Raji (cell line): ENCODE data around the gene TMPRSS12.

Source experiments
- POLR2A ChIP-seq: IDR thresholded peaks from 2 replicates; pipeline ENCODE4 v1.6.1; 2011; ENCODE audit warnings: low read depth, low read length, control low read depth; ENCODE audit not compliant: insufficient read depth

Gene TMPRSS12

GRCh38 chr12:50848963-50849362, 6.2 kb downstream of the TMPRSS12 start:
- TF ChIP-seq POLR2A = no peak

GRCh38 chr12:50859621-50860310, 17.0 kb downstream of the TMPRSS12 start:
- TF ChIP-seq POLR2A = no peak

- no peak for TF ChIP-seq POLR2A
Measured at GRCh38 chr12:50862316-50862715, 19.6 kb downstream of the TMPRSS12 start.

- no peak for TF ChIP-seq POLR2A
Measured at GRCh38 chr12:50865266-50865665, 22.5 kb downstream of the TMPRSS12 start.

GRCh38 chr12:50882563-50882962, 39.8 kb downstream of the TMPRSS12 start:
- TF ChIP-seq POLR2A = no peak

GRCh38 chr12:50887191-50887590, 44.5 kb downstream of the TMPRSS12 start:
- no peak for TF ChIP-seq POLR2A

GRCh38 chr12:50888666-50889065, 45.9 kb downstream of the TMPRSS12 start:
- no peak for TF ChIP-seq POLR2A

GRCh38 chr12:50894241-50894640, 51.5 kb downstream of the TMPRSS12 start:
- no peak for TF ChIP-seq POLR2A

- no peak for TF ChIP-seq POLR2A
Measured at GRCh38 chr12:50901685-50902113, 59.0 kb downstream of the TMPRSS12 start.

GRCh38 chr12:50913224-50913623, 70.5 kb downstream of the TMPRSS12 start:
- TF ChIP-seq POLR2A = no peak

- no peak for TF ChIP-seq POLR2A
Measured at GRCh38 chr12:50914872-50915484, 72.3 kb downstream of the TMPRSS12 start.

GRCh38 chr12:50916292-50916691, 73.6 kb downstream of the TMPRSS12 start:
- TF ChIP-seq POLR2A = no peak

- TF ChIP-seq POLR2A = no peak
Measured at GRCh38 chr12:50918584-50919316, 76.0 kb downstream of the TMPRSS12 start.

GRCh38 chr12:50922820-50923219, 80.1 kb downstream of the TMPRSS12 start:
- no peak for TF ChIP-seq POLR2A

- TF ChIP-seq POLR2A = no peak
Measured at GRCh38 chr12:50923361-50924130, 80.8 kb downstream of the TMPRSS12 start.
